Omental fat pad (tissue), 4 donors: Measurements from ENCODE around the gene PLXDC2. TPM values are rescaled to one million over a fixed set of nuclear protein-coding genes. Genes with fewer than 3 reads are reported as not detected.

Source experiments
- ATAC-seq: fragments of 150-250 bp; one replicate; pipeline ENCODE4 v1.9.1; 2016; ENCODE audit warnings: mild to moderate bottlenecking, moderate library complexity; ENCODE audit not compliant: low FRiP score
- DNase-seq: peaks from one replicate; pipeline ENCODE4 v3.0.0-alpha.2; 2019; ENCODE audit warnings: low spot score
- CTCF ChIP-seq, 3 donors: fragments of 450-650 bp; IDR thresholded peaks; one replicate each; pipeline ENCODE4 v1.5.1; 2016 to 2017; ENCODE audit warnings: antibody characterized with exemption in 3 of 3, mild to moderate bottlenecking in 3 of 3, moderate library complexity in 2 of 3
- total RNA-seq, 4 donors: library from RNA; depleted of rRNA; stranded (reverse); fragments of >200 nt; gene quantifications; one replicate each; pipeline ENCODE4 v1.1.0, GENCODE V29; 2016

Gene PLXDC2
- total RNA-seq, 4 donors from 2014 or later: 54.0 to 79.9 (median 65.9) TPM

GRCh38 chr10:19872504-19873271 is 56.5 kb downstream of the PLXDC2 start:
- TF ChIP-seq CTCF (IDR thresholded peaks at IDR 0.05): no peak
- DNase-seq (no peak), ATAC-seq (no peak)

- no peak for TF ChIP-seq CTCF (IDR thresholded peaks at IDR 0.05)
- no peak for ATAC-seq
- DNase-seq: no peak
These were observed 58.0 kb downstream of the PLXDC2 start for GRCh38 chr10:19874190-19874589.

GRCh38 chr10:19874791-19875190 is 58.6 kb downstream of the PLXDC2 start:
- no peak for TF ChIP-seq CTCF (IDR thresholded peaks at IDR 0.05)
- peak; percentile 76 for ATAC-seq
- no peak for DNase-seq

GRCh38 chr10:19876570-19876969 is 60.3 kb downstream of the PLXDC2 start:
- DNase-seq (no peak), ATAC-seq (no peak)
- no peak for TF ChIP-seq CTCF (IDR thresholded peaks at IDR 0.05)

- ATAC-seq (peak; percentile 31), DNase-seq (no peak)
- no peak for TF ChIP-seq CTCF (IDR thresholded peaks at IDR 0.05)
These were observed 61.4 kb downstream of the PLXDC2 start for GRCh38 chr10:19877466-19878255.

GRCh38 chr10:19882621-19883020 is 66.4 kb downstream of the PLXDC2 start:
- TF ChIP-seq CTCF (IDR thresholded peaks at IDR 0.05): no peak
- ATAC-seq (no peak), DNase-seq (no peak)
